GM12875 (cell line): ENCODE data around the gene BRCA2.

ENCODE experiments used
- H3K4me3 ChIP-seq: one replicate; pipeline ENCODE4 v1.5.1; 2011; ENCODE audit warnings: low read depth, low read length, control low read depth
- TF ChIP-seq, protein P1 (sequence below): IDR thresholded peaks from 2 replicates; pipeline ENCODE4 v1.5.1; 2011; ENCODE audit warnings: low read depth, mild to moderate bottlenecking, control low read depth, inconsistent platforms, low read length, moderate library complexity, borderline replicate concordance; ENCODE audit not compliant: insufficient read depth

The BRCA2 gene

DNA sequence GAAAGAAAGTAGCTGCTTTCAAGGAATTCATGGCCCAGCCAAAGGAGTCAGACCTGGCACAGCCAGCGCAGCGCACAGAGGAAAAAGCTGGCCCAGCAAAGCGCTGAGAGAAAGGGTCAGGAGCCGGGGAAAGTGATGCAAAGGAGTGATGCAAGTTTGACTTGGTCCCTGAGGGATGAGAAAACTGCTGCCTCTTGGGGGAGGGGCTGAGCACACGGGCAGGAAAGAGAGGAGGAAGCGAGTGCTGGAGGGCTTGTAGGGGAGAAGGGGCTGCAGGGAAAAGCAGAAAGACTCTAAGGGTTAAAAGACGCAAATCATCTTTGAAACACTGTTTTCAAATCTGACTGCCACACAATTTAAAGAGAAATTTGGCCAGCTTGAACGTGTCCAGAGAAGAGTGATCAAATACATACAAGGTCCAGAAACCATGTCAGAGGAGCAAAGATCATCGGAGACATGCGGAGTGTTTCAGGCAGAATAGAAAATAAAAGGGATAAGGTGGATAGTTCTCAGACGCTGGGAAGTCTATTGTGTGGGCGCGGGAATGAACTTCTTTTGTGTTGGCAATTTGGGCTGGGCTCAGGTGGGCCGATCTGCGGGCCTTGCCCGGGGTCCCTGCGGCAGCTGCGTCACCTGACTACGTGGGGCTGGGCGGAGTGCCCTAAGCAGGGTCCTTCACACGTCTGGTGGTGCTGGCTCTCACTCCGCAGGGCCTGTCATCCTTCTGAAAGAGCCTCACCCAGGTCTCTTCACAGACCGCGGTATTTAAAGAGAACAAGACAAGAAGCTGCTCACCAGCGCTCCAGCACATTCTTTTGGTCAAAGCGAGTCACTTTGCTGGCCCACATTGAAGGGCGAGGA, 94.5 kb downstream of the BRCA2 start:
- no peak overlapping the region for H3K4me3 ChIP-seq
- TF ChIP-seq, protein P1, sequence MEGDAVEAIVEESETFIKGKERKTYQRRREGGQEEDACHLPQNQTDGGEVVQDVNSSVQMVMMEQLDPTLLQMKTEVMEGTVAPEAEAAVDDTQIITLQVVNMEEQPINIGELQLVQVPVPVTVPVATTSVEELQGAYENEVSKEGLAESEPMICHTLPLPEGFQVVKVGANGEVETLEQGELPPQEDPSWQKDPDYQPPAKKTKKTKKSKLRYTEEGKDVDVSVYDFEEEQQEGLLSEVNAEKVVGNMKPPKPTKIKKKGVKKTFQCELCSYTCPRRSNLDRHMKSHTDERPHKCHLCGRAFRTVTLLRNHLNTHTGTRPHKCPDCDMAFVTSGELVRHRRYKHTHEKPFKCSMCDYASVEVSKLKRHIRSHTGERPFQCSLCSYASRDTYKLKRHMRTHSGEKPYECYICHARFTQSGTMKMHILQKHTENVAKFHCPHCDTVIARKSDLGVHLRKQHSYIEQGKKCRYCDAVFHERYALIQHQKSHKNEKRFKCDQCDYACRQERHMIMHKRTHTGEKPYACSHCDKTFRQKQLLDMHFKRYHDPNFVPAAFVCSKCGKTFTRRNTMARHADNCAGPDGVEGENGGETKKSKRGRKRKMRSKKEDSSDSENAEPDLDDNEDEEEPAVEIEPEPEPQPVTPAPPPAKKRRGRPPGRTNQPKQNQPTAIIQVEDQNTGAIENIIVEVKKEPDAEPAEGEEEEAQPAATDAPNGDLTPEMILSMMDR: no peak

- no peak overlapping the region for H3K4me3 ChIP-seq
- TF ChIP-seq, protein P1: no peak
Measured at GRCh38 chr13:32413284-32413683, 98.0 kb downstream of the BRCA2 start.

- H3K4me3 ChIP-seq: no peak overlapping the region
- TF ChIP-seq, protein P1: no peak
Measured at GRCh38 chr13:32414580-32414979, 99.3 kb downstream of the BRCA2 start.

DNA sequence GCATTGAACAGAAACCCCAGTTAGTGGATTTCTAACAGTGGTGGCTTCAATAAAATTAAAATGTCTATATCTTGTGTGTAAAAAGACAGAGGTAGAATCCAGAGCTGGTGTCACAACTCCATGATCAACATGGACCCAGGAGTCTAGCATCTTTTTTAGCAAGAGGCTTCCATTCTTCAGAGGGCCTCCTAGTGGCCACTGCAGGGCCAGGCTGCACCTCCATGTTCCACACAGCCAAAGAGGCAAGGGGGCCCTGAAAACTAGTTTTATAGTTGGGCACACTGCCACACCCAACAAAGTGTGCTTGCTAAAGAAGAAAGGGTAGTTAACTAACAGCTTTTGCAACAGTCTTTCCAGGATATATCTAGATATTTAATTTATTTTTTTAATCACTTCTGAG, 99.7 kb downstream of the BRCA2 start:
- TF ChIP-seq, protein P1: peak; percentile 65

GRCh38 chr13:32417995-32418394, 102.7 kb downstream of the BRCA2 start:
- TF ChIP-seq, protein P1: no peak
- H3K4me3 ChIP-seq: no peak overlapping the region

More for the DNA sequence above, 99.7 kb downstream of the BRCA2 start:
- no peak overlapping the region for H3K4me3 ChIP-seq

- H3K4me3 ChIP-seq: no peak overlapping the region
- TF ChIP-seq, protein P1: no peak
Measured at GRCh38 chr13:32419862-32420261, 104.6 kb downstream of the BRCA2 start.

GRCh38 chr13:32423592-32423991, 108.3 kb downstream of the BRCA2 start:
- no peak overlapping the region for H3K4me3 ChIP-seq
- TF ChIP-seq, protein P1: no peak
